AG09319 (cell line): ENCODE measurements around the gene ARL2BP.
"Not testable (repeated sequence)": the region's sequence is repeated elsewhere in the genome, so short reads cannot be mapped to it uniquely, and the experiment has no call there.

Experiments used
- DNase-seq: peaks from one replicate; pipeline ENCODE4 v3.0.0-alpha.2; 2010; ENCODE audit warnings: low read depth; ENCODE audit errors: extremely low read depth
- TF ChIP-seq, protein P1 (sequence below): IDR thresholded peaks from 2 replicates; pipeline ENCODE4 v1.5.1; 2011; ENCODE audit warnings: low read depth, mild to moderate bottlenecking, inconsistent platforms, low read length, moderate library complexity

Gene ARL2BP

DNA sequence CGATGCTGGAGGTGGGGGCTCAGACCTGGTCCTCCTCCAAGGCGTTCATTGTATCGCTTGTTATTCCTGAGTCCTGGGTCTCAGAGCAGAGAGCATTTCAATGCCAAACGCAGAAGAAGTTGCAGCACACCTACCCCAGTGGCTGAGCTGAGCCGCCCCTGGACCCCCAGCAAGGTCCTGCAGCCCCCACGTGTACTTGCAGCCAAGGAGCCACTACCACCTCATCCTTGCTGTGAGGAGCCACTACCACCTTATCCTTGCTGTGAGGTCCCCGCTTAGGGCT is 25.9 kb downstream of the ARL2BP start:
- TF ChIP-seq, protein P1, sequence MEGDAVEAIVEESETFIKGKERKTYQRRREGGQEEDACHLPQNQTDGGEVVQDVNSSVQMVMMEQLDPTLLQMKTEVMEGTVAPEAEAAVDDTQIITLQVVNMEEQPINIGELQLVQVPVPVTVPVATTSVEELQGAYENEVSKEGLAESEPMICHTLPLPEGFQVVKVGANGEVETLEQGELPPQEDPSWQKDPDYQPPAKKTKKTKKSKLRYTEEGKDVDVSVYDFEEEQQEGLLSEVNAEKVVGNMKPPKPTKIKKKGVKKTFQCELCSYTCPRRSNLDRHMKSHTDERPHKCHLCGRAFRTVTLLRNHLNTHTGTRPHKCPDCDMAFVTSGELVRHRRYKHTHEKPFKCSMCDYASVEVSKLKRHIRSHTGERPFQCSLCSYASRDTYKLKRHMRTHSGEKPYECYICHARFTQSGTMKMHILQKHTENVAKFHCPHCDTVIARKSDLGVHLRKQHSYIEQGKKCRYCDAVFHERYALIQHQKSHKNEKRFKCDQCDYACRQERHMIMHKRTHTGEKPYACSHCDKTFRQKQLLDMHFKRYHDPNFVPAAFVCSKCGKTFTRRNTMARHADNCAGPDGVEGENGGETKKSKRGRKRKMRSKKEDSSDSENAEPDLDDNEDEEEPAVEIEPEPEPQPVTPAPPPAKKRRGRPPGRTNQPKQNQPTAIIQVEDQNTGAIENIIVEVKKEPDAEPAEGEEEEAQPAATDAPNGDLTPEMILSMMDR = no peak
- DNase-seq = no peak

GRCh38 chr16:57271867-57272495 is 26.9 kb downstream of the ARL2BP start:
- TF ChIP-seq, protein P1 = no peak
- no peak for DNase-seq

DNA sequence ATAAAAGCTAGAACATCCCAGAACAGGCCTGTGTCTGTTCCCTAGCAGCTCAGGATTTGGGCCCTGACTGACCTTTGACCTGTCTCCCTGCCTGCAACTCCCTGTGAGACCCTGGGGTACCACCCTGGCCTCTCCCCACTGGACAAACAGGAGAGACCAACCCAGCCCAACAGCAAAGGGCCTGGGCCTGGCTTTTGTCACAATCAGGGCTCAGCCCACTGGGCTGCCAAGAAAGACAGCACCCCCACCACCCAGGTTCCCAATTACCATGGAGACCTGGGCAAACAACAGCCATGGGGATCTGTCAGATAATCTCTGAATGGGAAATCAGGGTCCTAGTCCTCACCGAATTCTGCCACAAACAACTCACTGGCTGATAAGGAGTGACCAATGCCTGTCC is 28.3 kb downstream of the ARL2BP start:
- DNase-seq = no peak

GRCh38 chr16:57273826-57274225 is 28.8 kb downstream of the ARL2BP start:
- no peak for DNase-seq
- TF ChIP-seq, protein P1 = no peak

More for the DNA sequence above, 28.3 kb downstream of the ARL2BP start:
- TF ChIP-seq, protein P1 = no peak

- not testable (repeated sequence) for DNase-seq
These were observed 30.9 kb downstream of the ARL2BP start for GRCh38 chr16:57275946-57276345.

DNA sequence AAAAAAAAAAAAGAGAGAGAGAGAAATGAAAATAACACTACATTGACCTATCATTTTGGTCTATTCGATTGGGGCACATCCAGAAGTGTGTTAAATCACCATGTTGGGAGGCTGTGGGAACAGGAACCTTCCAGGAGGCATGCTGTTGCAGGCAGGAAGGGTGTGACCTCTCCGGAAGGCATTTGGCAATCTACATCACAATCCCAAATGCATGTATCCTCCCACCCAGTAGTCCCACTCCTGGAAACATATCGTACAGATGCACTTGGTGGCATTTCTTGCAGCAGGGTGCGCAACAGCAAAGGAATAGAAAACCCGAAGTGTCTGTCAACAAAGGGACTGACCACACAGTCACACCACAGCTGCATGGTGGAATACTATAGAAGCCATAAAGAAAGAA is 31.5 kb downstream of the ARL2BP start:
- TF ChIP-seq, protein P1 = no peak
- no peak for DNase-seq

GRCh38 chr16:57277586-57277985 is 32.5 kb downstream of the ARL2BP start:
- DNase-seq = no peak
- TF ChIP-seq, protein P1 = no peak

- no peak for DNase-seq
- TF ChIP-seq, protein P1 = no peak
These were observed 33.4 kb downstream of the ARL2BP start for GRCh38 chr16:57278494-57278893.
